Activated T-helper 2 cell treated with anti-CD3 and anti-CD28 coated beads, Interferon-gamma antibody, Interleukin-2, Interleukin-4, amounts not matched to agents 10 μg/mL and 5 μg/mL and 100 μg/mL, durations not matched to agents 14 hours and 24 hours and 36 hours (primary cell): ENCODE data around the gene RIMBP2. TPM values are rescaled to one million over a fixed set of nuclear protein-coding genes. Genes with fewer than 3 reads are reported as not detected.

ENCODE experiments used
- DNase-seq: peaks from one replicate; pipeline ENCODE4 v3.0.0; 2021; ENCODE audit warnings: low spot score
- H3K27ac Mint-ChIP-seq: one replicate; pipeline ENCODE4 v1.8.0; 2021; ENCODE audit warnings: mixed read lengths
- H3K27me3 Mint-ChIP-seq: one replicate; pipeline ENCODE4 v1.8.0; 2021; ENCODE audit warnings: low read depth, mixed read lengths
- H3K36me3 Mint-ChIP-seq: one replicate; pipeline ENCODE4 v1.8.0; 2021; ENCODE audit warnings: low read depth, mixed read lengths
- H3K4me1 Mint-ChIP-seq: one replicate; pipeline ENCODE4 v1.8.0; 2021; ENCODE audit warnings: low read depth, mixed read lengths
- H3K4me3 Mint-ChIP-seq: one replicate; pipeline ENCODE4 v1.8.0; 2021; ENCODE audit warnings: low read depth, mild to moderate bottlenecking, moderate library complexity, mixed read lengths
- H3K9me3 Mint-ChIP-seq: one replicate; pipeline ENCODE4 v1.8.0; 2021; ENCODE audit warnings: mixed read lengths
- intact Hi-C: fragments of 100-400 bp; cut with micrococcal nuclease; formaldehyde crosslinking; loops from one replicate; pipeline ENCODE4 v1.15.1; 2023
- total RNA-seq: library from RNA; stranded (reverse); gene quantifications from 2 replicates; pipeline ENCODE4 v1.2.3, GENCODE V29; 2022

The RIMBP2 gene
- total RNA-seq, 1 donor from 2014 or later, result not detected

DNA sequence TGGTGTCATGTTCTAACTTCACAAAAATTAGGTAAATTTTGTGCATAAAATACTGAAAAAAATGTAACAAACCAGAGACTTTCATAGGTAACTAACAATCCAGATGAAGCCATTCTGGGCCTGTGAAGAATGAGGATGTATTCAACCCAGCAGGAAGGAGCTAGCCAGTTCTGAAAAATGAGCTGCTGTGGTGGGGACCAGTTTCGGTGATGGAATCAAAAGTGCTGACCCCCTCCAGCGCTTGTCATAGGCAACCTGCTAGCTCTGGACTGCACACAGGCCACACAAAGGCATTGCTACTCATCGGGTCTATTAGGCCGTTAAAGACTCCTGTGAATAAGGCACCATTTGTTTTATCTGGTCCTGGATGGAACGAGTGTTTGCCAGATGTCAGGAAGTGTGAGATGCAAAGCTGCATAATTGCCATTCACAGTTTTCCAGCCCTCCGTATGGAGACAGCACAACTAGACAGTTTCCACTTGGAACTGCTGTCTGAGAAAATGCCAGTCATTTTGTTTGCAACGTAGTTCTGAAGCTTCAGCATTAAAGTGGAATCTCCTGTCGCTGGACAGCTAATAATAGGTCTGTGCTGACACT lies 3.3 kb upstream of the RIMBP2 start:
- no peak for DNase-seq
- Mint-ChIP-seq H3K27me3 (peaks cover 30% of the 10 kb centered on the region), H3K4me1 (no peaks in the 10 kb centered on the region), H3K27ac (no peak overlapping the region), H3K36me3 (no peaks in the 10 kb centered on the region), H3K9me3 (peaks cover 28% of the 10 kb centered on the region), H3K4me3 (no peak overlapping the region)
- intact Hi-C loops, result no loop called here

DNA sequence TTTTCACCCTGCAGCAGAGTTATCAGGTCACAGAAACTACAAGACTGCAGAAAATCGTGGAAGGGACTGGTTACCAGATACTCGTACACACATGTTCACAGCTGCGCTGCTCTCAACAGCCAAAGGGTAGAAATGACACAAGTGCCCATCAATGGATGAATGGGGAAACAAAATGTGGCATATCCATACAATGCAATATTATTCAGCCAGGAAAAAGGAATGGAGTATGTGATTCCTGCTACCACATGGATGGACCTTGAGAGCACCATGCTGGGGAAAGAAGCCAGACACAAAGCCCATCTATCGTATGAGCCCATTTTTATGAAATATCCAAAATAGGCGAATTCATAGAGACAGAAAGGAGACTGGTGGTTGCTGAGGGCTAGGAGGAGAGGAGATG lies 1.7 kb upstream of the RIMBP2 start:
- peaks cover 13% of the 10 kb centered on the region for H3K9me3 Mint-ChIP-seq
- H3K4me1 Mint-ChIP-seq, result no peaks in the 10 kb centered on the region
- intact Hi-C loops, result no loop called here
- H3K27ac Mint-ChIP-seq, result no peak overlapping the region
- no peak overlapping the region for H3K4me3 Mint-ChIP-seq
- no peak for DNase-seq
- H3K36me3 Mint-ChIP-seq, result no peaks in the 10 kb centered on the region
- peaks cover 42% of the 10 kb centered on the region for H3K27me3 Mint-ChIP-seq

GRCh38 chr12:130716969-130717366 lies 869 bp upstream of the RIMBP2 start:
- Mint-ChIP-seq H3K4me3 (no peak overlapping the region), H3K9me3 (peaks cover 5% of the 10 kb centered on the region), H3K36me3 (no peaks in the 10 kb centered on the region), H3K27ac (no peak overlapping the region), H3K4me1 (no peaks in the 10 kb centered on the region), H3K27me3 (peaks cover 48% of the 10 kb centered on the region)
- DNase-seq, result no peak
- intact Hi-C loops, result no loop called here

DNA sequence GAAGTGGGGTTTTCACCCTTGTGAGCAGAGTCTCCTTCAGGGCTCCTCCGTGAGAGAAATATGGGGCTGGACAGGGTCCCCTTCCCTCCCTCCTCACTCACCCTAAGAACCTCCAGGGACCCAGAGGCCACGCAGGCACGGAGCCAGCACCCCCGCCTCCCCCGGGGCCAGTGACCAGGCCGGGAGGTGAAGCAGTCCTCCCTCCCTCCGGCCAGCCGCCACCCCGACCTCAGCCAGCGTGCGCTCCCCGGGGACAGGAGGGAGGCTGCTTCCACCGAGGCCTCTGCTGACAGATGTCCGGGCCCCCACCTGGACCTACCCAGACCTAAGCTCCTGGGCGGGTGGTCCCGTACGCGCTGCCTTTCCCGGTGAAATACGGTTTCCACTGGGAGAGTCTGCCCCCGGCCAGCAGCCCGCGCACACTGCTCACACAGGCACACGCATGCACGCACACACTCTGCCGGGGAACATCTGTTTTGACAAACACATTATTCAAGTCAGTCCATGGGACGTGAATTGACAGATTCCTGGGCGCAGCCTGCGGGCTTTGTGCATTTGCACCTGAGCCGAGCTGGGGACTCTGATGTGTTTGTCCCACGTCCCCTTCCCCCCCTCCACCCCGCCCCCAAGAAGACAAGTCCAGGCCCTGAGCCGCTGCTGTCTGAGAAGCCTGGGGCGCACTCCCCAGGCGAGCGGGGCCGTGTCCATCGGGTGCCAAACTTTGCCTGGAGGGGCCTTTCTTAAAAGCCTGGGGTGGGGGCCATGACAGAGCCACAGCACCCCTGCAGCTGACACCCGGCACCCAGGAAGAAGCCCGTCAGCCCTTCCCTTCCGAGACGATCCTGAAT lies 725 bp downstream of the RIMBP2 start:
- Mint-ChIP-seq H3K27me3 (peaks cover 48% of the 10 kb centered on the region), H3K9me3 (peaks cover 5% of the 10 kb centered on the region), H3K4me1 (no peaks in the 10 kb centered on the region), H3K4me3 (no peak overlapping the region), H3K36me3 (no peaks in the 10 kb centered on the region), H3K27ac (no peak overlapping the region)
- DNase-seq, result no peak
- intact Hi-C loops, result no loop called here

- Mint-ChIP-seq H3K9me3 (peaks cover 5% of the 10 kb centered on the region), H3K27ac (no peak overlapping the region), H3K4me1 (no peaks in the 10 kb centered on the region), H3K4me3 (no peak overlapping the region), H3K27me3 (peaks cover 48% of the 10 kb centered on the region), H3K36me3 (no peaks in the 10 kb centered on the region)
- intact Hi-C loops, result no loop called here
- no peak for DNase-seq
These were observed 1.4 kb downstream of the RIMBP2 start for GRCh38 chr12:130714591-130715149.

DNA sequence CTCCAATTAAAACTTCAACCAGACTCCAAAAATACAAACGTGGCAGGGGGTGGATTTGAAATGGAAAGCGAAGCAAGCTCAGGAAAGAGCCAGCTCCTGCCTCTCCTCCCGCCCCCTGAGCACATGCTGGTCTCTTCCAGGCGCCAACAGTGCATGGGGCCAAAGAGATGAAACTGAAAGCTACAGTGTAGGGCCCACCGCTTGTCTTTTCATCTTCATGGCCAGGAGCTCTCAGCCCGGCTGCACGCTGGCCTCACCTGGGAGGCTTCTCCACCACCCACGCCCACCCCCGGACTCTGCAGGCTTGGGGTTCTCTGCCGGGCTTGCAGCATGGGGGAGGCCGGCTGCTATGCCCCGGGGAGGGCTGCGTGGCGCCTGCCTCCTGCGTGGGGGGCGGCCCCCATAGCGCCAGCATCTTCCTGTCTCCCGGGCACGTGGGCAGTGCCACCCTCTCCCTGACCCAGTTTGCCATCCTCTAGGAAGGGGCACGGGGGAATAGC lies 2.0 kb downstream of the RIMBP2 start:
- H3K36me3 Mint-ChIP-seq, result no peaks in the 10 kb centered on the region
- peaks cover 48% of the 10 kb centered on the region for H3K27me3 Mint-ChIP-seq
- no peak overlapping the region for H3K27ac Mint-ChIP-seq
- DNase-seq, result no peak
- H3K9me3 Mint-ChIP-seq, result peaks cover 5% of the 10 kb centered on the region
- no peak overlapping the region for H3K4me3 Mint-ChIP-seq
- H3K4me1 Mint-ChIP-seq, result no peaks in the 10 kb centered on the region
- intact Hi-C loops, result no loop called here

DNA sequence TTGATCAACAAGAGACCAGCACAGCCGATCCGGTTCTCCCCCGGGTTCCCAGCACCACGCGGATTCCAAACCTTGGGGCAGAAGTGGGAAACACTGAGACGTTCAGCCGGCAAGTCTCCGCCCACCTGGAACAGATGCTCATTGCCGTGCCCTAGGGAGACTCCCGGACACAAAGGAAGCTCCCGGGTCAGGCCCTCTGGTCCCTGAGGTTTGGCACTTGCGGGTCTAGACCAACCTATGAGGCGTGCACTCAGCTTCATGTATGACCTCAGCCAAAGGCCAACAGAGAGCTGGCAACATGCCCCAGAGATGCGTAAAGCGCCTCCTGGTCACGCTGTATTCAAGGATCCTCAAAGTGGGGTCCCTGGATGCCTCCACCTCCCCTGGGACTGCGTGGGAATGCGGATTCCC lies 2.5 kb downstream of the RIMBP2 start:
- no peaks in the 10 kb centered on the region for H3K36me3 Mint-ChIP-seq
- no peak overlapping the region for H3K4me3 Mint-ChIP-seq
- H3K27me3 Mint-ChIP-seq, result peaks cover 48% of the 10 kb centered on the region

DNA sequence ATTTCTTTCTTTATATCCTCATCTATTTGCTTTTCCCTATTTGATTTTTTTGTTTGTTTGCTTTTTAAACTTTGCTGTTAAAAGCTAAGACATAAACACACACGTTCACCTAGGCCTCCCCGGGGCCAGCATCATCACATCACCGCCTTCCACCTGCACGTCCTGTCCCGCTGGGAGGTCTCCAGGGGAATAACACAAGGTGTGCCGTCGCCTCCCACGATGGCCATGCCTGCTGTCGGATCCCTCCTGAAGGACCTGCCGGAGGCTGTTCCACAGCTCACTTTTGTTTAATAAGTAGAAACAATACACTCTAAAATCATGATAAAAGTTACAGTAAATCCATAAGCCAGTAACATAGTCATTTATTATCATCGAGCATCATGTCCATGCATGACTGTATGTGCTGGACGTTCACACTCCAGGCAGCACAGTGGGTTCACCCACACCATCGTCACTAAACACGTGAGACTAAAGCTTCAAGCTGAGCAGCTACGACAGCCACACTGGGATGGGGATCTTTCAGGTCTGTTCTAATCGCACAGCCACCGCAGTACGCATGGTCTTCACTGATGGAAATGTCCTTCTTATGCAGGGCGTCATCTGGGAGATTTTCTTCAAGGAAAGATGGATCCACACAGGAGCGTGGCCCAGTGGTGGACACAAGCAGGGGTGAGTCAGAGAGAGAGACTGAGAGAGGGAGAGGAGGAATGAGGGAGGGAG lies 3.6 kb downstream of the RIMBP2 start:
- Mint-ChIP-seq H3K9me3 (no peaks in the 10 kb centered on the region), H3K27me3 (peaks cover 40% of the 10 kb centered on the region), H3K4me3 (no peak overlapping the region), H3K27ac (no peak overlapping the region), H3K4me1 (no peaks in the 10 kb centered on the region), H3K36me3 (no peaks in the 10 kb centered on the region)
- DNase-seq, result no peak
- intact Hi-C loops, result no loop called here

More for the DNA sequence above, 2.5 kb downstream of the RIMBP2 start:
- intact Hi-C loops, result no loop called here
- no peak for DNase-seq
- Mint-ChIP-seq H3K27ac (no peak overlapping the region), H3K9me3 (peaks cover 5% of the 10 kb centered on the region), H3K4me1 (no peaks in the 10 kb centered on the region)

GRCh38 chr12:130711756-130712155 lies 4.3 kb downstream of the RIMBP2 start:
- intact Hi-C loops, result no loop called here
- no peaks in the 10 kb centered on the region for H3K9me3 Mint-ChIP-seq
- DNase-seq, result no peak
- H3K27me3 Mint-ChIP-seq, result peaks cover 34% of the 10 kb centered on the region
- H3K36me3 Mint-ChIP-seq, result no peaks in the 10 kb centered on the region
- no peak overlapping the region for H3K4me3 Mint-ChIP-seq
- H3K27ac Mint-ChIP-seq, result no peak overlapping the region
- no peaks in the 10 kb centered on the region for H3K4me1 Mint-ChIP-seq

- no peak for DNase-seq
- Mint-ChIP-seq H3K36me3 (no peaks in the 10 kb centered on the region), H3K9me3 (no peaks in the 10 kb centered on the region), H3K4me1 (no peaks in the 10 kb centered on the region), H3K27me3 (peaks cover 23% of the 10 kb centered on the region), H3K27ac (no peak overlapping the region), H3K4me3 (no peak overlapping the region)
- intact Hi-C loops, result no loop called here
These were observed 5.4 kb downstream of the RIMBP2 start for GRCh38 chr12:130710733-130711080.

GRCh38 chr12:130709971-130710732 lies 5.9 kb downstream of the RIMBP2 start:
- no peaks in the 10 kb centered on the region for H3K4me1 Mint-ChIP-seq
- no peaks in the 10 kb centered on the region for H3K36me3 Mint-ChIP-seq
- H3K4me3 Mint-ChIP-seq, result no peak overlapping the region
- H3K27me3 Mint-ChIP-seq, result peaks cover 21% of the 10 kb centered on the region
- no peak for DNase-seq
- H3K9me3 Mint-ChIP-seq, result no peaks in the 10 kb centered on the region
- intact Hi-C loops, result no loop called here
- H3K27ac Mint-ChIP-seq, result no peak overlapping the region
